GM12872 (cell line): Measurements from ENCODE around the gene DGKI.

Experiments
- TF ChIP-seq, protein P1 (sequence below): IDR thresholded peaks from 3 replicates; pipeline ENCODE4 v1.5.1; 2011; ENCODE audit warnings: low read depth, mild to moderate bottlenecking, low read length, moderate library complexity; ENCODE audit not compliant: insufficient read depth

The DGKI gene

DNA sequence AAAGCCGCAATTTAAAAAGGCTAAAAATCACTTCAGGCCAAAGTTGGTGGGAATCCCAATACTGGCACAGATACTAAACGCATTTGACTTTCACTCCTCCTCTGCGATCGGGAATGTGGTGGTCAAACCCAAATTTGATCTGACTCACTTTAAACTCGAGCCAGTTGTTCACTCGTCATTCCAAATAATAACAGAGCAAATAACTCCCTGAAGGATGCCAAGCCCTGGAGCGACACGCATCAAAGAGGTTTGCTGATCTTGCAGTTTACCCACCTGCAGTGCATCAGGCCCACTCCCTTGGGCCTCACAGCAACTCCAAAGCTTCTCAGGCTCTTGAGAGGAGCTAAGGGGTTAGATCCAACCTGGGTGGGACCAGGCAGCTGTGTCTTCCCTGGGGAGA lies 515.4 kb downstream of the DGKI start:
- TF ChIP-seq, protein P1, sequence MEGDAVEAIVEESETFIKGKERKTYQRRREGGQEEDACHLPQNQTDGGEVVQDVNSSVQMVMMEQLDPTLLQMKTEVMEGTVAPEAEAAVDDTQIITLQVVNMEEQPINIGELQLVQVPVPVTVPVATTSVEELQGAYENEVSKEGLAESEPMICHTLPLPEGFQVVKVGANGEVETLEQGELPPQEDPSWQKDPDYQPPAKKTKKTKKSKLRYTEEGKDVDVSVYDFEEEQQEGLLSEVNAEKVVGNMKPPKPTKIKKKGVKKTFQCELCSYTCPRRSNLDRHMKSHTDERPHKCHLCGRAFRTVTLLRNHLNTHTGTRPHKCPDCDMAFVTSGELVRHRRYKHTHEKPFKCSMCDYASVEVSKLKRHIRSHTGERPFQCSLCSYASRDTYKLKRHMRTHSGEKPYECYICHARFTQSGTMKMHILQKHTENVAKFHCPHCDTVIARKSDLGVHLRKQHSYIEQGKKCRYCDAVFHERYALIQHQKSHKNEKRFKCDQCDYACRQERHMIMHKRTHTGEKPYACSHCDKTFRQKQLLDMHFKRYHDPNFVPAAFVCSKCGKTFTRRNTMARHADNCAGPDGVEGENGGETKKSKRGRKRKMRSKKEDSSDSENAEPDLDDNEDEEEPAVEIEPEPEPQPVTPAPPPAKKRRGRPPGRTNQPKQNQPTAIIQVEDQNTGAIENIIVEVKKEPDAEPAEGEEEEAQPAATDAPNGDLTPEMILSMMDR = no peak
